ENCODE measurements around the gene CETP. TPM values are rescaled to one million over a fixed set of nuclear protein-coding genes. Genes with fewer than 3 reads are reported as not detected.
"Not testable (repeated sequence)": the region's sequence is repeated elsewhere in the genome, so short reads cannot be mapped to it uniquely, and the experiment has no call there.

CETP gene
- total RNA-seq, 2 donors from 2014 or later: not detected

DNA sequence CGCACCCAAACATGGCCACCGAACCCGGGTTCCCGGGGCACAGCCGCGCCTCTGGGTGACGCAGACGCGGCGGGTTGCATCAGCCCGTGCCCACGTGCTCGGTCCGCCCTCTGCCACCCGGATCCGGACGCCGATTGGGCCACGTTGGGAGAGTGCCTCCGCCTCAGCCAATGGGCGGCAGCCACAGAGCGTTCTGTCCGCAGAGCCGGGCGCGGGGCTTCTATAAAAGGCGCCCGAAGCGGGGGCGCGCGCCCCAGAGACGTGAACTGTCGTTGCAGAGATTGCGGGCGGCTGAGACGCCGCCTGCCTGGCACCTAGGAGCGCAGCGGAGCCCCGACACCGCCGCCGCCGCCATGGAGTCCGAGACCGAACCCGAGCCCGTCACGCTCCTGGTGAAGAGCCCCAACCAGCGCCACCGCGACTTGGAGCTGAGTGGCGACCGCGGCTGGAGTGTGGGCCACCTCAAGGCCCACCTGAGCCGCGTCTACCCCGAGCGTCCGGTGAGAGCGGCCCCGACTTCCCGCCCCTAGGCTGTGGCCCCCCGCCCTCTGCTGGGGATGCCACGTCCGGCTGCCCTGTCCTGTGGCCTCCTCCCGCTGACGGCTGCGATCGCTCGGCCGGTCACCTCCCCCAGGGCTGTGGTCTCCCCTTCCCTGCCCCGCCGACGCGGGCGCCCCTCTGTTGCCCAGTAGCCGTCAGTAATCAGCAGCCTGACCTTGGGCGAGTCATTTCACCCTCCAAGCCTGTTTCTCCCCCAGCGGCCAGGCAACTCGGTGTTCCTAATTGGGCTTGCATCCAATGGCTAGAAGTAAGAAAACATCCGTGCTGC lies 29.6 kb upstream of the CETP start, which contains the start of gene HERPUD1:
Gene HERPUD1 (plus strand): TSS at position 251 of the 829 bp plus-strand sequence. CDS start 103 bp downstream, at position 354.
- no peaks in the 10 kb centered on the region for H3K27me3 ChIP-seq (replicated peaks; ENCODE audit: insufficient read depth)
- peak; percentile 89 for DNase-seq (ENCODE audit: low spot score)
- peaks cover 12 to 36% of the 10 kb centered on the region in 2 donors for H3K4me1 ChIP-seq (ENCODE audit: control insufficient read depth in 1 of 2, low read depth in 2 of 2)
- H3K27ac ChIP-seq: peak within 1 kb of the TSS; percentile 92 to 99
- no peaks in the 10 kb centered on the region for H3K9me3 ChIP-seq
- peaks cover 7% of the 10 kb centered on the region for H3K36me3 ChIP-seq
- peak within 1 kb of the TSS; percentile 87 for H3K4me3 ChIP-seq
- peak; percentile 95 for ATAC-seq (ENCODE audit: insufficient number of reproducible peaks, low FRiP score, low read depth)
- TF ChIP-seq, protein P1, sequence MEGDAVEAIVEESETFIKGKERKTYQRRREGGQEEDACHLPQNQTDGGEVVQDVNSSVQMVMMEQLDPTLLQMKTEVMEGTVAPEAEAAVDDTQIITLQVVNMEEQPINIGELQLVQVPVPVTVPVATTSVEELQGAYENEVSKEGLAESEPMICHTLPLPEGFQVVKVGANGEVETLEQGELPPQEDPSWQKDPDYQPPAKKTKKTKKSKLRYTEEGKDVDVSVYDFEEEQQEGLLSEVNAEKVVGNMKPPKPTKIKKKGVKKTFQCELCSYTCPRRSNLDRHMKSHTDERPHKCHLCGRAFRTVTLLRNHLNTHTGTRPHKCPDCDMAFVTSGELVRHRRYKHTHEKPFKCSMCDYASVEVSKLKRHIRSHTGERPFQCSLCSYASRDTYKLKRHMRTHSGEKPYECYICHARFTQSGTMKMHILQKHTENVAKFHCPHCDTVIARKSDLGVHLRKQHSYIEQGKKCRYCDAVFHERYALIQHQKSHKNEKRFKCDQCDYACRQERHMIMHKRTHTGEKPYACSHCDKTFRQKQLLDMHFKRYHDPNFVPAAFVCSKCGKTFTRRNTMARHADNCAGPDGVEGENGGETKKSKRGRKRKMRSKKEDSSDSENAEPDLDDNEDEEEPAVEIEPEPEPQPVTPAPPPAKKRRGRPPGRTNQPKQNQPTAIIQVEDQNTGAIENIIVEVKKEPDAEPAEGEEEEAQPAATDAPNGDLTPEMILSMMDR (IDR thresholded peaks at IDR 0.05): peak; percentile 40

DNA sequence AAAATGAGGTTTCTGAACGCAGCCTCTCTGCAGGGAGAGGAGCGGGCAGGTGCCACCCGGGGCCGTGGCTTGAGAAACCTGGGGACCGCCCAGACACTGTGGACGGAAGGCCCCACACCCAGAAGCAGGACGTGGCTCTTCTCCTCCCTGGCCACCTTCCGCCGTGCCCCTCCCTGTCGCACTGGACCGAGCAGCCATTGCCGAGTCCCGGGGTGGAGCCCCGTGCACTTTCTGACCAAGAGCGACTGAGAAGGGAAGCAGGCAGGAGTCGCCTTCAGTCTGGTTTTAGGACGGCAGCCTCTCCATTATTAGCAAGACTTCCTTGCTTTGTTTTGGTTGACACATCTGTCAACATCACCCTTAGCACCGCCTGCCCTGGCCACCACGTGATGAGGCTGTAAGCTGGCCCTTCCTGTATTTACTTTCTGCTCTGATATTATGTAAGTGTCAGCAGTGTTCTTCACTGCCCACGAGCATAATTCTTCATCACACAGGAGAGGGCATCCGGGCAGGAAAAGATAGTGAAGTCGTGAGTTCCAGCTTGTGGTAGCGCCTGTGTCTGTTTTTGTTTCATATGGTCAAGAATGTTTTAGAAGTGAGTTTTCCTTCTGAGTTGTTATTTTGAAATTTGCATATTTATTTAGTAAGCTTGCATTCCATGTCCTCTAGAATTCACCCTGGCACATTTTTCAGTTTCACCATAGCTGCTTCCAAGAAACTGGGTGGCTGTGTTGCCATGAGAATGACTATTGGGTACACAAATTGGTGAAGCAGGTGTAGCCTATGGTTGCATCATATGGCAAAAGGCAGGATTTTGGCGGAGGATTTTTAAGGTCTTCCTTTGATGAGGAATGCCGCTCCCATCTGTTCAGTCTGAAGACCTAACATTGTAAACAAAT lies 28.8 kb upstream of the CETP start:
- peaks cover 12 to 36% of the 10 kb centered on the region in 2 donors for H3K4me1 ChIP-seq (ENCODE audit: control insufficient read depth in 1 of 2, low read depth in 2 of 2)
- no peaks in the 10 kb centered on the region for H3K9me3 ChIP-seq
- TF ChIP-seq, protein P1 (IDR thresholded peaks at IDR 0.05): no peak
- ATAC-seq (ENCODE audit: insufficient number of reproducible peaks, low FRiP score, low read depth): peak; percentile 15
- DNase-seq (ENCODE audit: low spot score): peak; percentile 54
- H3K4me3 ChIP-seq: peak overlapping the region; percentile 87
- H3K27me3 ChIP-seq (replicated peaks; ENCODE audit: insufficient read depth): no peaks in the 10 kb centered on the region
- H3K27ac ChIP-seq: peak overlapping the region; percentile 92 to 99
- peaks cover 12% of the 10 kb centered on the region for H3K36me3 ChIP-seq

DNA sequence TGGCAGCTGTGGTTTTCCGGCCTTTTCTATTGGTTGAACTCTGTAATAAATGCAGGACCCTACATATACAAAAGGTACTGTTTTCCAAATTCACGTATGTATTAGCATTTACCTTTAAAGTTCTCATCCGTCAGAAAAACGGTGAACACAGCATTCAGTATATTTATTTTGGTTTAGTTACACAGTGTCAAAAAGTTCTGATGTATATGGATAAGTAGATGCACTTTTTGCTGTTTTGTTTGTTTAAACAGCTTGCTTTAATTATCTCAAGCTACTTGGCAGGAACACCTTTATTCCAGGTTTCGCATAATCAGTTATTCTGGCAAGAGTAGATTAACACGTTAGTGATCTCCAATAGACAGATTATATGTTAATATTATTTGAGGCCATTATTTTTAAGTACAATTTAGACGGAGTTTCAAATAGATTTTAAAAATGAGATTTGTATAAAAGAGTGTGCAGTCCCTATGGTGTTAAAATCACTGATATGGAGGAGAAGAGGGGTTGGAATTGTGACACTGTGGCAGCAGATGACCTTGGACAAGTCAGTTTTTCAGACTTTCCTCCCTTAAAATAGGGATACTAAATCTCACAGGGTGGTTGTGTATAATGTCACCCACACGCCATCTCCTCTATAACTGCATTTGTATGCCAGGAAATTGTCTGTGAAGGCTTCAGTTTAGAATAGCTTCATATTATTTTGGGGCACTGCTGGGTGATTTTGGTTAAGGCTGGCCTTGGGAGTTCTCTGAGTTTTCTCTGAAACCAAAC lies 27.7 kb upstream of the CETP start:
- H3K27me3 ChIP-seq (replicated peaks; ENCODE audit: insufficient read depth): no peaks in the 10 kb centered on the region
- TF ChIP-seq, protein P1 (IDR thresholded peaks at IDR 0.05): no peak
- DNase-seq (ENCODE audit: low spot score): no peak
- H3K4me3 ChIP-seq: peak overlapping the region; percentile 87
- H3K36me3 ChIP-seq: peaks cover 21% of the 10 kb centered on the region
- peak overlapping the region; percentile 92 to 99 for H3K27ac ChIP-seq
- H3K4me1 ChIP-seq (ENCODE audit: control insufficient read depth in 1 of 2, low read depth in 2 of 2): peaks cover 12 to 41% of the 10 kb centered on the region in 2 donors
- no peak for ATAC-seq (ENCODE audit: insufficient number of reproducible peaks, low FRiP score, low read depth)
- no peaks in the 10 kb centered on the region for H3K9me3 ChIP-seq

DNA sequence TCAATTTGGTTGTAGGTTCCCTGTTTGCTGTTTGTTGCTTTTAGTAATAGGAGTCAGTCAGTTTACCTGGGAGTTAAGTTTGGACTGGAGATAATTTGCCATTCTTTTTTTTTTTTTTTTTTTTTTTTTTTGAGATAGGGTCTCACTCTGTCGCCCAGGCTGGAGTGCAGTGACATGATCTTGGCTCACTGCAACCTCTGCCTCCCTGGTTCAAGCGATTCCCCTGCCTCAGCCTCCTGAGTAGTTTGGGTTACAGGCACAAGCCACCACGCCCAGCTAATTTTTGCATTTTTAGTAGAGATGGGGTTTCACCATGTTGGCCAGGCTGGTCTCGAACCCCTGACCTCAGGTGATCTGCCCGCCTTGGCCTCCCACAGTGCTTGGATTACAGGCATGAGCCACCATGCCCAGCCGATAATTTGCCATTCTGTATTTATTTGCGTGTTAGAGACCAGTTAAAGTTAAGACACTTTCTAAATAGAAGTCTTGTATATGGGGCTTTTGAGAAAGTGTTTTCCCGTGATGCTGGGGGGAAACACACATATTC lies 27.1 kb upstream of the CETP start:
- Histone ChIP-seq H3K36me3 (peaks cover 26% of the 10 kb centered on the region), H3K4me1 (ENCODE audit: control insufficient read depth in 1 of 2, low read depth in 2 of 2) (peaks cover 12 to 41% of the 10 kb centered on the region in 2 donors), H3K4me3 (peak overlapping the region; percentile 87)
- DNase-seq (ENCODE audit: low spot score); ATAC-seq (ENCODE audit: insufficient number of reproducible peaks, low FRiP score, low read depth); H3K9me3 ChIP-seq; H3K27me3 ChIP-seq (replicated peaks; ENCODE audit: insufficient read depth); H3K27ac ChIP-seq: not testable (repeated sequence)

DNA sequence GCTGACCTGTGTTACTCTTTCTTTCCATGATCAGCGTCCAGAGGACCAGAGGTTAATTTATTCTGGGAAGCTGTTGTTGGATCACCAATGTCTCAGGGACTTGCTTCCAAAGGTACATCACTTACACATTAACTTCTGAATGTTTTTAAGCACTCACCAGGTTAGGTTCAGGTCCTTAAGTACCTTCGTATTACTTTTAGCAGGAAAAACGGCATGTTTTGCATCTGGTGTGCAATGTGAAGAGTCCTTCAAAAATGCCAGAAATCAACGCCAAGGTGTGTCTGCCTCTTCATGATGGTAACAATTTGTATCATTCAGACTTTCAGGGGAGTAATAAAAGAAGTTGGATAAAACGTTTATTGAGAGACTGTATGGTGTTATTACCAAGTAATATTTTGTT lies 26.5 kb upstream of the CETP start:
- no peak for ATAC-seq (ENCODE audit: insufficient number of reproducible peaks, low FRiP score, low read depth)
- peaks cover 31% of the 10 kb centered on the region for H3K36me3 ChIP-seq
- peak overlapping the region; percentile 87 for H3K4me3 ChIP-seq
- H3K4me1 ChIP-seq (ENCODE audit: control insufficient read depth in 1 of 2, low read depth in 2 of 2): peaks cover 12 to 41% of the 10 kb centered on the region in 2 donors
- H3K27me3 ChIP-seq (replicated peaks; ENCODE audit: insufficient read depth): no peaks in the 10 kb centered on the region
- H3K9me3 ChIP-seq: no peaks in the 10 kb centered on the region
- TF ChIP-seq, protein P1 (IDR thresholded peaks at IDR 0.05): no peak
- H3K27ac ChIP-seq: no peak overlapping the region
- DNase-seq (ENCODE audit: low spot score): no peak

All from thoracic aorta (tissue), 2 donors.